ENCODE measurements around the gene CYS1. TPM values are rescaled to one million over a fixed set of nuclear protein-coding genes. Genes with fewer than 3 reads are reported as not detected.

CYS1 gene
- total and polyA plus RNA-seq, 2 of the 8 experiments (the other 6 are each of a cell fraction or from before 2014, with no cell fraction given) = 0.09 to 0.13 TPM

GRCh38 chr2:10038716-10039115, 41.5 kb downstream of the CYS1 start (continued):
- TF ChIP-seq NRF1 (IDR thresholded peaks at IDR 0.05; ENCODE audit: low read depth, low read length) = no peak

Data from H1 (cell line).